ENCODE measurements around the gene TPST2. TPM values are rescaled to one million over a fixed set of nuclear protein-coding genes. Genes with fewer than 3 reads are reported as not detected.

The TPST2 gene
- total RNA-seq (2022) = 11.4 and 11.8 TPM in 2 replicates
- percentile 46 among the genes with signal in this experiment for Bru-seq, nascent RNA
- BruChase-seq, experiment 1, labeled RNA remaining after a 6-hour chase = percentile 46 among the genes with signal in this experiment
- BruChase-seq, experiment 2, labeled RNA remaining after a 2-hour chase = percentile 46 among the genes with signal in this experiment
- long read RNA-seq, full-length matches to known transcripts = 25 of 33 reads
- long read RNA-seq, partial matches to known transcripts = 4 of 33 reads
- long read RNA-seq, other reads (novel, unspliced or antisense) = 4 of 33 reads

DNA sequence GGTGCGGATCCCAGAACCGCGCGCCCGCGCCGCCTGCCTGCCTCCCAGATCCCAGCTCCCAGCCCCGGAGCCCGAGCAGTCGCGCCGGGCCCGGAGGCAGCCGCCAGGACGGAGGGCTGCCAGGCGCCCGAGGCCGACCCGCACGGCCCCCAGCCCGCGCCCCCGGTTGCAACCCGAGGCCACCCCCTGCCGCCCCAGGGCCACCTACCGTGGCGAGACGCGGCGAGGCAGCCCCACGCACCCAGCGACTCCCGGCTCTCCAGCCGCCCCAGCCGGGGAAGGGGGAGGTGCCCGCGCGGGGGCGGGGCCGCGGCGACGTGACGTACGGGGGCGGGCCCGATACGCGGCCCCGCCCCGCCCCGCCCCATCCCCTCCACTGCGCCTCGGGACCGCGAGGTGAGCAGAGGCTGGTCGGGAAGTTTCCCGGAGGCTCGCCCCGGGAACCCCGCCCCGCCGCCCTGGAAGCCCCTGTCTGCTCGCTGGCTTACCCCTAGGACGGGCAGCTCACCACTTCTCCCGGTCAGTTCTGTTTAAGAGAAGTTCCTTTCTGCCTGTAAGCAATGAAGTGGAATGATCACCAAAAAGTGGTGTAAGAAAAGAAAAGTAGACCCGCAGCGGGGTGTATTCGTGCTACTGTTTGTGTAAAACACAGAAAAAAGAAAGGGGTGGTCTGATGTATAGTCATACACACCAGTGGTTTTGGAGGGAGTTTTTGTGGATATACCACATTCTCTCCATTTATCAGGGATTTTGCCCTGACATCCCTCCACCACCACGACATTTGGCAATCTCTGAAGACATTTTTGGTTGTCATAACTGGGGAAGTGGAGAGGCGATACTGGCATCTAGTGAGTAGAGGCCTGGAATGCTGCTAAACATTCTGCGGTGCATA lies at the start of gene TPST2:
Gene TPST2 (minus strand): TSS at position 288 of the 892 bp plus-strand sequence. CDS start 48,502 bp downstream, outside the sequence.
- Mint-ChIP-seq H3K27ac (ENCODE audit: unreplicated experiment) (peak within 1 kb of the TSS; percentile 35), H3K9me3 (ENCODE audit: low read depth, unreplicated experiment) (no peaks in the 10 kb centered on the region), H3K4me3 (ENCODE audit: low read depth, unreplicated experiment) (peak within 1 kb of the TSS; percentile 74), H3K27me3 (ENCODE audit: unreplicated experiment) (no peaks in the 10 kb centered on the region), H3K4me1 (ENCODE audit: low read depth, unreplicated experiment) (no peaks in the 10 kb centered on the region), H3K36me3 (ENCODE audit: insufficient read depth, unreplicated experiment) (peaks cover 27% of the 10 kb centered on the region)
- TF ChIP-seq, protein P1, sequence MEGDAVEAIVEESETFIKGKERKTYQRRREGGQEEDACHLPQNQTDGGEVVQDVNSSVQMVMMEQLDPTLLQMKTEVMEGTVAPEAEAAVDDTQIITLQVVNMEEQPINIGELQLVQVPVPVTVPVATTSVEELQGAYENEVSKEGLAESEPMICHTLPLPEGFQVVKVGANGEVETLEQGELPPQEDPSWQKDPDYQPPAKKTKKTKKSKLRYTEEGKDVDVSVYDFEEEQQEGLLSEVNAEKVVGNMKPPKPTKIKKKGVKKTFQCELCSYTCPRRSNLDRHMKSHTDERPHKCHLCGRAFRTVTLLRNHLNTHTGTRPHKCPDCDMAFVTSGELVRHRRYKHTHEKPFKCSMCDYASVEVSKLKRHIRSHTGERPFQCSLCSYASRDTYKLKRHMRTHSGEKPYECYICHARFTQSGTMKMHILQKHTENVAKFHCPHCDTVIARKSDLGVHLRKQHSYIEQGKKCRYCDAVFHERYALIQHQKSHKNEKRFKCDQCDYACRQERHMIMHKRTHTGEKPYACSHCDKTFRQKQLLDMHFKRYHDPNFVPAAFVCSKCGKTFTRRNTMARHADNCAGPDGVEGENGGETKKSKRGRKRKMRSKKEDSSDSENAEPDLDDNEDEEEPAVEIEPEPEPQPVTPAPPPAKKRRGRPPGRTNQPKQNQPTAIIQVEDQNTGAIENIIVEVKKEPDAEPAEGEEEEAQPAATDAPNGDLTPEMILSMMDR (IDR thresholded peaks at IDR 0.05; ENCODE audit: unreplicated experiment) = no peak
- DNase-seq = peak; percentile 80
- no TSS peak for BruUV-seq (replicated peaks)
- intact Hi-C loops (cut with micrococcal nuclease; ENCODE audit: unreplicated experiment) = no loop called here
- CTCF ChIA-PET = interaction anchor here (0.7 kb wide), 1 partner anchor 1463 kb away, joined by 3 read pairs; no protein-coding TSS in a partner anchor

DNA sequence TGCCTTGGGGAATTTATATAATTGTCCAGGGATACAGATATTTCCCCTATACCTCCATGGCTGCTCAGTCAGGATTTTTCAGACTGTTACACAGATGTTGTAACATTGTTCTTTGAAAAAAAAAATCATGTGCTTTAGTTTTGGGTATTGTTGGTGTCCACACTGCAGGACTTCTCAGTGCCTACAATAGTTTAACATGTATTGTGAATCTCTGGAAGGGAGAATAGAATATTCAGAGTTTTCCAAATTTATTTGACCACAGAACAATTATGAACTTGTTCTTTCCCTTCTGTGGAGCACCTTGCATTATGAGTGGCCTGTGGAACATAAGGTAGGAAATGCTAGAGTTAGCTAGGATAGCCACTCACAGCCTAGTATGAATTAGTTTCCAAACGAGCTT lies 46.4 kb upstream of the TPST2 start:
- Mint-ChIP-seq H3K4me3 (ENCODE audit: low read depth, unreplicated experiment) (no peak overlapping the region), H3K27me3 (ENCODE audit: unreplicated experiment) (peaks cover 83% of the 10 kb centered on the region), H3K27ac (ENCODE audit: unreplicated experiment) (no peak overlapping the region), H3K9me3 (ENCODE audit: low read depth, unreplicated experiment) (no peaks in the 10 kb centered on the region), H3K36me3 (ENCODE audit: insufficient read depth, unreplicated experiment) (no peaks in the 10 kb centered on the region), H3K4me1 (ENCODE audit: low read depth, unreplicated experiment) (no peaks in the 10 kb centered on the region)
- no peak for DNase-seq
- TF ChIP-seq, protein P1 (IDR thresholded peaks at IDR 0.05; ENCODE audit: unreplicated experiment) = no peak
- CTCF ChIA-PET = no interaction called here
- BruUV-seq (replicated peaks) = no TSS peak
- intact Hi-C loops (cut with micrococcal nuclease; ENCODE audit: unreplicated experiment) = no loop called here

DNA sequence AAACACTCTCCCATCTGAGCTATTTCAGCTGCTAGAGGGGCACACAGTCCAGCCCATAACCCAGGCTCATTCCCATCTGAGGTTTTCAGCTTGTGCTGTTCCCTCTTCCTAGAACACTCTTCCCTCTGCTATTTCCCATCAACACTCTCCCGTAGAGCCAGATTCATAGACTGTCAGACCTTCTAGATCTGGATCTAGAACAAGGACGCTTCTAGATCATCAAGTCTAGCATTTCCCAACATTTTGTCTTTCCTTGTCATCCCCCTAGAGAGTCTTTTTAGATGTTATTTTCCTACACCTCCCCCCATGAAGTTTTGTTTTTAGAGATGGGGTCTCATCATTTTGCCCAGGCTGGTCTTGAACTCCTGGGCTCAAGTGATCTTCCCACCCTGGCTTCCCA lies 45.2 kb upstream of the TPST2 start:
- no peaks in the 10 kb centered on the region for H3K4me1 Mint-ChIP-seq (ENCODE audit: low read depth, unreplicated experiment)
- H3K4me3 Mint-ChIP-seq (ENCODE audit: low read depth, unreplicated experiment) = no peak overlapping the region
- H3K27me3 Mint-ChIP-seq (ENCODE audit: unreplicated experiment) = peaks cover 71% of the 10 kb centered on the region
- no peaks in the 10 kb centered on the region for H3K36me3 Mint-ChIP-seq (ENCODE audit: insufficient read depth, unreplicated experiment)
- intact Hi-C loops (cut with micrococcal nuclease; ENCODE audit: unreplicated experiment) = no loop called here
- no peak for DNase-seq
- no peak overlapping the region for H3K27ac Mint-ChIP-seq (ENCODE audit: unreplicated experiment)
- BruUV-seq (replicated peaks) = no TSS peak
- H3K9me3 Mint-ChIP-seq (ENCODE audit: low read depth, unreplicated experiment) = no peaks in the 10 kb centered on the region
- TF ChIP-seq, protein P1 (IDR thresholded peaks at IDR 0.05; ENCODE audit: unreplicated experiment) = no peak
- CTCF ChIA-PET = no interaction called here

DNA sequence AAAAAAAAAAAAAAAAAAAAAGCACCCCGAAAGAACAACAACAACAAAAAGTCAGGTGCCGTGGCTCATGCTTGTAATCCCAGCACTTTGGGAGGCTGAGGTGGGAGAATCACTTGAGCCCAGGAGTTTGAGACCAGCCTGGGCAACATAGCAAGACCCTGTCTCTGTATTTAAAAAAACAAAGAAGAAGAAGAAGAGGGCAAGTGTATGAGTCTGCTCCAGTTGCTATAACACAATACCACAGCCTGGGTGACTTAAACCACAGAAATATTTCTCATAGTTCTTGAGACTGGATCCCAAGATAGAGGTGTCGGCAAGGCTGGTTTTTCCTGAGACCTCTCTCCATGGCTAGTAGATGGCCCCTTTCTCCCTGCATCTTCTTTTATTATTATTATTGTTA lies 44.3 kb upstream of the TPST2 start:
- intact Hi-C loops (cut with micrococcal nuclease; ENCODE audit: unreplicated experiment) = no loop called here
- H3K4me1 Mint-ChIP-seq (ENCODE audit: low read depth, unreplicated experiment) = no peaks in the 10 kb centered on the region

More for the DNA sequence above, 44.3 kb upstream of the TPST2 start:
- Mint-ChIP-seq H3K27me3 (ENCODE audit: unreplicated experiment) (peaks cover 63% of the 10 kb centered on the region), H3K27ac (ENCODE audit: unreplicated experiment) (no peak overlapping the region), H3K36me3 (ENCODE audit: insufficient read depth, unreplicated experiment) (no peaks in the 10 kb centered on the region), H3K4me3 (ENCODE audit: low read depth, unreplicated experiment) (no peak overlapping the region), H3K9me3 (ENCODE audit: low read depth, unreplicated experiment) (no peaks in the 10 kb centered on the region)
- BruUV-seq (replicated peaks) = no TSS peak
- CTCF ChIA-PET = no interaction called here
- TF ChIP-seq, protein P1 (IDR thresholded peaks at IDR 0.05; ENCODE audit: unreplicated experiment) = no peak
- no peak for DNase-seq

All from Calu3 (cell line).